Duodenal mucosa (tissue), 2 donors: ENCODE measurements around the gene KIF23.
A peak's percentile ranks its signal among the peaks of the same experiment; 100 is the strongest.

Experiments used
- H3K27ac ChIP-seq: one replicate; pipeline ENCODE4 v1.7.0; 2013; ENCODE audit warnings: low read depth, low read length
- H3K27me3 ChIP-seq, 2 donors: one replicate each; pipeline ENCODE4 v1.7.0; 2013; ENCODE audit warnings: low read length in 2 of 2, control low read depth in 1 of 2; ENCODE audit not compliant: insufficient read depth in 2 of 2, control insufficient read depth in 1 of 2
- H3K36me3 ChIP-seq, 2 donors: one replicate each; pipeline ENCODE4 v1.7.0; 2013; ENCODE audit warnings: low read length in 2 of 2, control low read depth in 1 of 2; ENCODE audit not compliant: insufficient read depth in 2 of 2, control insufficient read depth in 1 of 2
- H3K4me1 ChIP-seq, 2 donors: one replicate each; pipeline ENCODE4 v1.7.0; 2013; ENCODE audit warnings: low read length in 2 of 2, control low read depth in 1 of 2; ENCODE audit not compliant: insufficient read depth in 2 of 2, control insufficient read depth in 1 of 2
- H3K4me3 ChIP-seq, 2 donors: one replicate each; pipeline ENCODE4 v1.7.0; 2013; ENCODE audit warnings: low read length in 2 of 2, low read depth in 1 of 2
- H3K9ac ChIP-seq, 2 donors: one replicate each; pipeline ENCODE4 v1.7.0; 2013; ENCODE audit warnings: low read length in 2 of 2, low read depth in 1 of 2
- H3K9me3 ChIP-seq, 2 donors: one replicate each; pipeline ENCODE4 v1.7.0; 2013; ENCODE audit warnings: low read length in 2 of 2, control low read depth in 1 of 2; ENCODE audit not compliant: control insufficient read depth in 1 of 2

The KIF23 gene

DNA sequence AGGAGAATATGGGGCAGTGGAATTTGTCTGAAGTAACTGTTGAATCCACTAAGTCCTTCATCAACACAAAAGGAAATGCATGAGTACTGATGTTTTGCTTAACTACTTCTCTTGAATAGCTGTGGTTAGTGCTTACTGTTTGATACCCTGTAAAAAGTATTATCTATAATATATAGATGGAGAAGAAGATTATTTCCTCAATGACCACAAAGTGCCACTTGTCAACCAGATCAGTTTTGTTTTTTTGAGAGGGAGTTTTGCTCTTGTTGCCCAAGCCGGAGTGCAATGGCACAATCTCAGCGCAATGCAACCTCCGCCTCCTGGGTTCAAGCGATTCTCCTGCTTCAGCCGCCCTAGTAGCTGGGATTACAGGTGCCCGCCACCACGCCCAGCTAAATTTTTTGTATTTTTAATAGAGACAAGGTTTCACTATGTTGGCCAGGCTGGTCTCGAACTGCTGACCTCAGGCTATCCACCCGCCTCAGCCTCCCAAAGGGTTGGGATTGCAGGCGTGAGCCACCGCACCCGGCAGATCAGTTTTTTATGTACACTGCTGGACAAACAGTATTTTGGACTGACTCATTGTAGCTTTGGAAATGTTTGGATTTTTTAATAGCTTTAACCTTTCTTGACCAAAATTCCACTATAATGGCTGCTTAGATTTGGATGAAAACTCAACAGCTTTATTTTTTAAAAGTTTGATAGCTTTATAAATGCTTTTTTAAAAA lies 37.0 kb downstream of the KIF23 start:
- H3K9ac ChIP-seq: no peak overlapping the region
- H3K27ac ChIP-seq: no peak overlapping the region
- H3K4me3 ChIP-seq: no peak overlapping the region
- no peaks in the 10 kb centered on the region for H3K27me3 ChIP-seq
- H3K4me1 ChIP-seq: peaks cover 16 to 25% of the 10 kb centered on the region in 2 donors
- H3K36me3 ChIP-seq: peaks cover 8 to 16% of the 10 kb centered on the region in 2 donors
- H3K9me3 ChIP-seq: no peaks in the 10 kb centered on the region

- Histone ChIP-seq H3K9me3 (no peaks in the 10 kb centered on the region), H3K27me3 (no peaks in the 10 kb centered on the region), H3K27ac (peak overlapping the region; percentile 85), H3K4me1 (peaks cover 16 to 25% of the 10 kb centered on the region in 2 donors), H3K36me3 (peaks cover 16 to 22% of the 10 kb centered on the region in 2 donors), H3K9ac (peak overlapping the region; percentile 65 to 95), H3K4me3 (peak overlapping the region; percentile 95 to 96)
Observed at GRCh38 chr15:69451951-69452691, 38.0 kb downstream of the KIF23 start.

DNA sequence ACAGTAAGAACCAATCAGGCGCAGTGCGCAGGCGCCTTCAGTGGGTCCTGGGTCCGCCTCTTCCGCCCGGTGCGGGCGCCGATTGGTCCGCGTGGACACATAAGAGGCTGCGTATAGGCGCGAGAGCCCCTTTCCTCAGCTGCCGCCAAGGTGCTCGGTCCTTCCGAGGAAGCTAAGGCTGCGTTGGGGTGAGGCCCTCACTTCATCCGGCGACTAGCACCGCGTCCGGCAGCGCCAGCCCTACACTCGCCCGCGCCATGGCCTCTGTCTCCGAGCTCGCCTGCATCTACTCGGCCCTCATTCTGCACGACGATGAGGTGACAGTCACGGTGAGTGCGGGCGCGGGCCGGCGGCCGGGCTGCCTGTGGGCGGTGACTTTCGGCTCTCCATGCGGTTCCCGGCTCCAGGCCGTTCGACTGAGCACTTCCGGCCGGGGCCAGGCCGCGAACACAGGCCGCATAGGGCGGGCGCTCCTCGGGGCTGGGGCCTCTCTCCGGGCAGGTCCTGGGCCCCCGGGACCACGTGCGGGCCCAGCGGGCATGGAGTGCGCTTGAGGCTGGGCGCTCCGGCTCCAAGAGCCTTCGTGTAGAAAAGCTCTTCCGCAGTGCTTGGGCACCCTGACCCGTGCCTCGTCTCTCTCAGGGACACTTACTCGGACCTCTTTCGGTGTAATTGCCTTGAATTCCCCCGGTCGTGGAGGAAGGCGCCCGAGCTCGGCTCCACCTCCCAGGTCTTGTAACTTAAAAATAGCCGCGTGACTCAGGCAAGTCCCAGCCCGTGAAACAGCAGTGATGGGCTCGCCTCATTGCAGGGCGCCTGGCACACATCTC lies 38.8 kb downstream of the KIF23 start, which contains the start of gene RPLP1:
TSS of gene RPLP1 (plus strand) at position 127 of the 830 bp plus-strand sequence. CDS start at position 258, 131 bp downstream.
- H3K36me3 ChIP-seq: peaks cover 16 to 28% of the 10 kb centered on the region in 2 donors
- H3K27ac ChIP-seq: peak within 1 kb of the TSS; percentile 85
- peak within 1 kb of the TSS; percentile 92 to 95 for H3K9ac ChIP-seq
- peak within 1 kb of the TSS; percentile 95 to 96 for H3K4me3 ChIP-seq
- no peaks in the 10 kb centered on the region for H3K27me3 ChIP-seq
- no peaks in the 10 kb centered on the region for H3K9me3 ChIP-seq
- H3K4me1 ChIP-seq: peaks cover 16 to 25% of the 10 kb centered on the region in 2 donors

- no peaks in the 10 kb centered on the region for H3K27me3 ChIP-seq
- H3K4me1 ChIP-seq: peaks cover 16 to 25% of the 10 kb centered on the region in 2 donors
- no peak overlapping the region for H3K27ac ChIP-seq
- peaks cover 16 to 30% of the 10 kb centered on the region in 2 donors for H3K36me3 ChIP-seq
- H3K9me3 ChIP-seq: no peaks in the 10 kb centered on the region
- peak overlapping the region in 1 of 2 donors; percentile 95 for H3K9ac ChIP-seq
- H3K4me3 ChIP-seq: peak overlapping the region; percentile 95 to 96
Observed at GRCh38 chr15:69454953-69455352, 40.8 kb downstream of the KIF23 start.

- no peaks in the 10 kb centered on the region for H3K9me3 ChIP-seq
- no peak overlapping the region for H3K4me3 ChIP-seq
- H3K9ac ChIP-seq: no peak overlapping the region
- H3K36me3 ChIP-seq: peaks cover 16 to 30% of the 10 kb centered on the region in 2 donors
- no peak overlapping the region for H3K27ac ChIP-seq
- peaks cover 16 to 21% of the 10 kb centered on the region in 2 donors for H3K4me1 ChIP-seq
- H3K27me3 ChIP-seq: no peaks in the 10 kb centered on the region
Observed at GRCh38 chr15:69456208-69457166, 42.3 kb downstream of the KIF23 start.

DNA sequence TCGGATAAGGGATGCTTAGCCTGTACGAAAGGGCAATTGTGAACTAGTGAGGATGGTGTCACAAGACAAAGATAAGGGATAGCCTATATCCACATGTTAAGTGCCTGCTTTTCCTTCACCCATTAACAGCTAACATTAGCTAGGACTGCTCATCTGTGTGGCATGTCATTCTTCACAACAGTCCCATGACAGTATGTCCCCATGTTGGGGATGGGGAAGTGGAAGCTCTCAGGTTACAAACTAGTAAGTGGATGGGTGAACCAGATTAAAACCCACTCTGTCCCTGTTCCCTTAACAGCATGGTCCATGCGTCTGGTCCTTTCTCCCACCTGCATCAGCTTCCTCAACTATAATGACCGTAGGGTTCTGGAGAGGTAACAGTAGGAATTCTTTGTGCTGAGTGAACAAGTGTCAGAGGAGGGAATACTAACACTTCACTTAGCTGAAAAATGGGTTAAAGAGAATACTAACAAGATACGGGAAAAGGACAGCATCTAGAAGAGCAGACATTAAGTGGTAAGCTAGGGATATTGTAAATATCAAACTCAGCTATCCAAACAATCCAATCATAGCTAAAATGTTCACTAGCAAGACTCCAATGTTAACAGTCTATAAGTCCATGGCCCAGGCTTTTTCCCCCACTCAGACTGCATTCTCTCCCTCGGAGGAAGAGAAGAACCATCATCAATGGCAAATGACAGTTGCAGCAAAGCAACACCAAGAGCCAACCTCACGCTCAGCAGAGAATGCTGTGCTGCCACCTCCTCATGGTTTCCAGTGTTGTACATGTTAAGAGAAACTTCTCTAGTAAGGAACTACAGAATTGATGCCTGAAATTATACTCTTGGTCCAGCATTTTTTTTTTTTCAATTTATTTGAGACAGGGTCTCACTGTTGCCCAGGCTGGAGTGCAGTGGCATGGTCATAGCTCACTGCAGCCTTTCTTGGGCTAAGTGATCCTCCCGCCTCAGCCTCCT lies 43.4 kb downstream of the KIF23 start:
- peaks cover 16 to 30% of the 10 kb centered on the region in 2 donors for H3K36me3 ChIP-seq
- H3K4me3 ChIP-seq: no peak overlapping the region
- H3K27ac ChIP-seq: no peak overlapping the region
- H3K4me1 ChIP-seq: peaks cover 16 to 21% of the 10 kb centered on the region in 2 donors
- no peaks in the 10 kb centered on the region for H3K27me3 ChIP-seq
- no peak overlapping the region for H3K9ac ChIP-seq
- H3K9me3 ChIP-seq: no peaks in the 10 kb centered on the region

DNA sequence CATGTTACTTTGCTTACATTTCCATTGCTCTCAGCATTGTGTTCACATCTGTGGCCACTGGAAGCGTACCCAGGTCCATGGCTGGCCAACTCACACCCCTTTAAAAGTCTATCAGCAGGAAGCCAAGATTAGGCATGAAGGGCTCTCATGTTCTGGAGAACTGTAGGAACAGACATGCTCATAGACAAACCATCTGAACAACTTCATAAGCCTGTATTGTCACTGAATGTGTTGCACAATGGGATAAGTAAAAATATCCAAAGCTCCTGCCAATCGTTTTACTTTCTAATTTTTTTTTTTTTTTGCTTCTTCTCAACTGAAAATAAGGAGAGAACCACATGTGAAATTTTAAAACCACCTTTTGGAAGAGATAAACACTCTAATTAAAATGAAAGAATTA lies 44.9 kb downstream of the KIF23 start:
- Histone ChIP-seq H3K27ac (no peak overlapping the region), H3K4me1 (peaks cover 15 to 25% of the 10 kb centered on the region in 2 donors), H3K36me3 (peaks cover 16 to 30% of the 10 kb centered on the region in 2 donors), H3K9ac (no peak overlapping the region), H3K27me3 (no peaks in the 10 kb centered on the region), H3K9me3 (no peaks in the 10 kb centered on the region), H3K4me3 (no peak overlapping the region)

DNA sequence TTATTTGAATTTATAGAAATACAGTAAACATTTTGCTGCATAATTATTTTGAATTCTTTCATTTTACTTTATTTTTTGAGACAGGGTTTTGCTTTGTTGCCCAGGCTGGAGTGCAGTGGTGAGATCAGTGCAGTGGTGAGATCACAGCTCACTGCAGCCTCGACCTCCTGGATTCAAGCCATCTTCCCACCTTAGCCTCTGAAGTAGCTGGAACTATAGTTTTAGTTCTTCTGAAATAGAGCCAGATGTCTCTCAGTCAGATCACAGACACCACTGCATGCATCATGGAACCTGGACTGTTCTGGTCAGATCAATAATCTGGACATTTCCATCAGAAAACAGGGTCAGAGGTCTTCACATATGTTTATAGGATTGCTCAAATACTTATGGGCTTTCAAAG lies 46.3 kb downstream of the KIF23 start:
- Histone ChIP-seq H3K9me3 (no peaks in the 10 kb centered on the region), H3K36me3 (peaks cover 14 to 25% of the 10 kb centered on the region in 2 donors), H3K27ac (no peak overlapping the region), H3K4me1 (peaks cover 5 to 11% of the 10 kb centered on the region in 2 donors), H3K9ac (no peak overlapping the region), H3K4me3 (no peak overlapping the region), H3K27me3 (no peaks in the 10 kb centered on the region)
